GM18498 (cell line): ENCODE data around the gene NEURL1B.

Source experiments
- ATAC-seq: cut with Tn5 transposase; IDR thresholded peaks from one replicate; pipeline ENCODE4 v1.9.1; 2021; ENCODE audit warnings: mild to moderate bottlenecking, moderate library complexity; ENCODE audit not compliant: unreplicated experiment

NEURL1B gene

GRCh38 chr5:172633403-172633970 is 7.6 kb upstream of the NEURL1B start:
- no peak for ATAC-seq

- no peak for ATAC-seq
Measured at GRCh38 chr5:172634106-172634899, 6.8 kb upstream of the NEURL1B start.

GRCh38 chr5:172635038-172635437 is 6.0 kb upstream of the NEURL1B start:
- ATAC-seq: no peak

- no peak for ATAC-seq
Measured at GRCh38 chr5:172636279-172637050, 4.6 kb upstream of the NEURL1B start.

GRCh38 chr5:172637110-172637580 is 3.9 kb upstream of the NEURL1B start:
- no peak for ATAC-seq

GRCh38 chr5:172637740-172638139 is 3.3 kb upstream of the NEURL1B start:
- ATAC-seq: no peak

- no peak for ATAC-seq
Measured at GRCh38 chr5:172638209-172638768, 2.8 kb upstream of the NEURL1B start.

- no peak for ATAC-seq
Measured at GRCh38 chr5:172640139-172640538, 924 bp upstream of the NEURL1B start.

GRCh38 chr5:172641359-172642050 is 442 bp downstream of the NEURL1B start:
- ATAC-seq: peak; percentile 24

- no peak for ATAC-seq
Measured at GRCh38 chr5:172642051-172642409, 967 bp downstream of the NEURL1B start.

- no peak for ATAC-seq
Measured at GRCh38 chr5:172642486-172642885, 1.4 kb downstream of the NEURL1B start.

- ATAC-seq: no peak
Measured at GRCh38 chr5:172642926-172643871, 2.1 kb downstream of the NEURL1B start.

GRCh38 chr5:172644266-172644665 is 3.2 kb downstream of the NEURL1B start:
- no peak for ATAC-seq

GRCh38 chr5:172644711-172645110 is 3.6 kb downstream of the NEURL1B start:
- ATAC-seq: no peak

GRCh38 chr5:172645271-172646055 is 4.4 kb downstream of the NEURL1B start:
- ATAC-seq: no peak

GRCh38 chr5:172646716-172647285 is 5.7 kb downstream of the NEURL1B start:
- no peak for ATAC-seq

GRCh38 chr5:172647352-172648012 is 6.4 kb downstream of the NEURL1B start:
- no peak for ATAC-seq

- no peak for ATAC-seq
Measured at GRCh38 chr5:172648013-172648381, 6.9 kb downstream of the NEURL1B start.
